GM20000 (cell line): ENCODE data around the gene TSC2.

Experiments
- DNase-seq: peaks from one replicate; pipeline ENCODE4 v3.0.0; 2012; ENCODE audit warnings: low spot score
- TF ChIP-seq, protein P1 (sequence below): IDR thresholded peaks from 2 replicates; pipeline ENCODE4 v1.5.1; 2012; ENCODE audit warnings: mild to moderate bottlenecking, control low read depth; ENCODE audit errors: extremely low read depth, missing control alignments

The TSC2 gene

DNA sequence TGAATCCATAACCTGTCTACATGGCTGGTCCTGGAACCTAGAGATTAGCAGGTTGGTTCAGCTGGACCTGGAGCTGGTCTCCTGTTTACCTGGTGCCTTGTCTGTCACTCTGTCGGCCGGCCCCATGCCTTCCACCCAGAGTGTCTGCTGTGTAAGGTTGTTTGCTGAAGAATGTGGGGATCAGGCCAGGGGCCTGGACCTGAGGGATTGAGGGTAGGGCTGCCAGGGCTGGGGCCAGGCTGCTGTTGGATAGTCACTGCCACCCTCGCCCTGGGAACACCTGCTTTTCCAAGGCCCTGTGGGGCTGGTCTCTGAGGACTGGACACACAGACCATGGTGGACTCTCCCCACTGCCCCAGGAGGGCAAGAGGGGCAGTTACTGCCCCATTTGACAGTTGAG is 19.6 kb upstream of the TSC2 start:
- TF ChIP-seq, protein P1, sequence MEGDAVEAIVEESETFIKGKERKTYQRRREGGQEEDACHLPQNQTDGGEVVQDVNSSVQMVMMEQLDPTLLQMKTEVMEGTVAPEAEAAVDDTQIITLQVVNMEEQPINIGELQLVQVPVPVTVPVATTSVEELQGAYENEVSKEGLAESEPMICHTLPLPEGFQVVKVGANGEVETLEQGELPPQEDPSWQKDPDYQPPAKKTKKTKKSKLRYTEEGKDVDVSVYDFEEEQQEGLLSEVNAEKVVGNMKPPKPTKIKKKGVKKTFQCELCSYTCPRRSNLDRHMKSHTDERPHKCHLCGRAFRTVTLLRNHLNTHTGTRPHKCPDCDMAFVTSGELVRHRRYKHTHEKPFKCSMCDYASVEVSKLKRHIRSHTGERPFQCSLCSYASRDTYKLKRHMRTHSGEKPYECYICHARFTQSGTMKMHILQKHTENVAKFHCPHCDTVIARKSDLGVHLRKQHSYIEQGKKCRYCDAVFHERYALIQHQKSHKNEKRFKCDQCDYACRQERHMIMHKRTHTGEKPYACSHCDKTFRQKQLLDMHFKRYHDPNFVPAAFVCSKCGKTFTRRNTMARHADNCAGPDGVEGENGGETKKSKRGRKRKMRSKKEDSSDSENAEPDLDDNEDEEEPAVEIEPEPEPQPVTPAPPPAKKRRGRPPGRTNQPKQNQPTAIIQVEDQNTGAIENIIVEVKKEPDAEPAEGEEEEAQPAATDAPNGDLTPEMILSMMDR: no peak
- no peak for DNase-seq

DNA sequence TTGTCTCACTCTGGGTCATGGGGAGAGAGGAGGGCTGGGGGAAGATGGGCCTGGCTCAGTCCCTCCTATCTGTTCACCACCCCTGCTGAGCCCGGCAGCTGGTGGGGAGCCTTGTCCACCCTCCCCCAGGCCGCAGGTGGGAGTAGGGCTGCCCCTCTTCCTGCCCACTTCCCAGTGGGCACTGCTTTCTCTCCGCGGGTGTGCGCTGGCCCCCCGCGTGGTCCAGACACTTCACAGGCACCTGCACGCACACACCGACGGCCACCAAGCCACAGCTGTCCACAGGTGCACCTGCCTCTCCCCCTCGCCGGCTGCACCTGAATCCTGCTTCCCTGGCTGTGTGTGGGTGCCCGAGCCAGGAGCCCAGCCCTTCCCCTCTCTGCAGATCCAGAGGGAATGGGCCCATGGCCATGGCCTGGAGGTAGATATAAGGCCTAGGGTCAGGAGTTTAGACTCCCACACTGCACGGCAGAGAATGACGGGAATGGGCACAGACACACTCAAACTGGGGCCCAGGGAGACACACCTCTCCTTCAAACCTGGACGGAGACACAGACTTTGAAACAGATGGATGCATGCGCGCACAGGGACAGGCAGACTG is 19.1 kb upstream of the TSC2 start:
- DNase-seq: no peak
- TF ChIP-seq, protein P1: no peak

DNA sequence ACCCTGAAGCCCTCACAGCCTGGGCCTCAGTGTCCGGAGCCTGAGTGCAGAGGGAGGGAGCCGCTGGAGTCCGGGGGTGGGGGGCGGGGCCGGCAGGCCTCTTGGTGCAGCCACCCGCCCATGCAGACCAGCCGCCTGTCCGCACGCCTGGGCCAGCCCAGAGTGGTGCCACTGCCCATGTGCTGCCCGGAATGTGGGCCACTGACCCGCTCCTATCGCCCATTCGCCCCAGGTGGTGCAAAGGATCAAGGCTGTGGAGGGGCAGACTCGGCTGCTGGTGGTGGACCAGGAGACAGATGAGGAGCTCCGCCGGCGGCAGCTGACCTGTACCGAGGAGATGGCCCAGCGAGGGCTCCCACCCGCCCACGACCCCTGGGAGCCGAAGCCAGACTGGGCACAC is 18.4 kb upstream of the TSC2 start:
- DNase-seq: no peak
- TF ChIP-seq, protein P1: no peak

DNA sequence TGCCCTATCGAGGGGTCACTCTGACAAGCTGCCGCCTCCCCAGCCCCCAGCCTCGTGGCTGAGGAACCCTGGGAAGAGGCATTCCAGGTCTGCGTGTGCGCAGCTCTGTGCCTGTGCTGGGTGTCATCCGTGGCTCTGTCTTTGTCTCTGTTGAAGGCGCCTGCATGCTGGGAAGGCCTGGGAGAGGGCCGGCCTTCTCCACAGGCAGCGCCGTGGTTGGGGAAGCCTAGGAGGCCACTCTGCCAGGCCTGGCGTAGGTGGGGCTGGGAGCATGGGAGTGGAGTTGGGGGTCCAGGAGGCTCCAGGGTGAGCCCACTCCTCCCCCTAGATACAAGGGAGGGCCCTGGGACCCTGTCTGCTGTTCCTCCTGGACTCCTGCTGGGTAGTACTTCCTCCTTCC is 17.7 kb upstream of the TSC2 start:
- TF ChIP-seq, protein P1: no peak
- DNase-seq: no peak

DNA sequence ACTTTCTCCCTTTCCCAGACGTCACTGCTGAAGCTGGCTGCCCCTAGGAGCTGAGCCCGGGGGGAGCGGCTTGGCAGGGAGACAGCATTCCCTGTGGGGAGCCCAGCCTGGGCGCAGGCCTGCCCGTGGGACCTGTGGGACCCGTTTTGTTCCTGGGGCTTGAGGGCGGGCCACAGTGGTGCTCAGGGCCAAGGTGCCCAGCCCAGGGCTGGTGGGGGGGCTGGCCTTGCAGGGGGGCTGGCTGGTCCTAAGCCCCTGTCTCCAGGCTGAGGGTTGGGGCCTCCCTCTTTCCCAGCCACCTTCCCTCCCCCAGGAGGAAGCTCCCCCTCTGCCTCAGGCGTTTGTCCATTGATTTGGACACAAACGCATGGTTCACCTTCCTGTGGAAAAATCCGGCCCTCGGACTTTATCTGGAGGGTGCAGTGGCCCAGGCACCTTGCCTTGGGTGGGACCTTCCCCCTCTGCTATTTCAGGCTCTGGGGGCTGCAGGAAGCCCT is 16.7 kb upstream of the TSC2 start:
- no peak for DNase-seq
- TF ChIP-seq, protein P1: no peak

DNA sequence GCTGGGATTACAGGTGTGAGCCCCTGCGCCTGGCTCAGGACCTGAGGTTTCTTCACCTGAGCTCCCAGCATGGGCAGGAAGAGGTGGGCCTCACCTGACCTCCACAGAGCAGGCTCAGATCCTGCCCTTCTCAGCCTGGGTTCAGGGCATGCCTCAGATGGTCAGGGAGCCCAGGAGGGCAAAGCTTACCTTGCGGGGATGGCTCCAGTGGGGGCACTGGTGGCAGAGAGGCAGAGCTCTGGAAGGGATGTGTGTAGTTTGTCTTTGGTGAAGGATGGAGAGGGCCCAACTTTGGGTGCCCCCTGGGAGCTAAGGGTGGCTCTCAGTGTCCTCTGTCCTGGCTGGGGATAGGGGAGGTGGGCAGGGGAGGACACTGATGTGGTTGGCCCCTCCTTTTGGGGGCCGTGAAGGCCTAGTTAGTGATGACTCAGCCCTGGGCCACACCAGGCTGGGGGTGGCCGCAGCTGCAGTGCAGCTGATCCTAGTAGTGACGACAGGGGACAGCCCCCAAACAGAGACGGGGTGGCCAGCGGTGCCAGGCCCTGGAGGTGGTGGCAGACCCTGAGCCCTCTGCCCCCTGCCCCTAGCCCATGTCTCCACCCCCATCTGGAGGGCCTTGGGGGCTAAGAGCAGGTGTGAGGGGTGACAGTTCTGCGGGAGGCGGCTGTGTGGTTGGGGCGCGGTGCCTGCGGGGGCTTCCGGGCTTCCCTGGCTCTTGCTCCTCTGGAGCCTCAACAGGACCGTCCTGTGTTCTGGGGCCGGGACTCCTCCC is 15.3 kb upstream of the TSC2 start:
- TF ChIP-seq, protein P1: no peak
- DNase-seq: peak; percentile 62
